GM21825 (cell line): ENCODE measurements around the gene CALHM6.
"Not testable (repeated sequence)": the region's sequence is repeated elsewhere in the genome, so short reads cannot be mapped to it uniquely, and the experiment has no call there.

Experiments used
- ATAC-seq: cut with Tn5 transposase; IDR thresholded peaks from one replicate; pipeline ENCODE4 v1.9.1; 2021; ENCODE audit warnings: mild to moderate bottlenecking, moderate library complexity; ENCODE audit not compliant: unreplicated experiment

CALHM6 gene

GRCh38 chr6:116472706-116473105 is 11.5 kb downstream of the CALHM6 start:
- no peak for ATAC-seq

- no peak for ATAC-seq
Measured at GRCh38 chr6:116475141-116475540, 14.0 kb downstream of the CALHM6 start.

- peak; percentile 100 for ATAC-seq
Measured at GRCh38 chr6:116476002-116476678, 15.0 kb downstream of the CALHM6 start.

GRCh38 chr6:116482780-116483179 is 21.6 kb downstream of the CALHM6 start:
- no peak for ATAC-seq

- ATAC-seq = no peak
Measured at GRCh38 chr6:116483616-116484015, 22.4 kb downstream of the CALHM6 start.

GRCh38 chr6:116485559-116486184 is 24.5 kb downstream of the CALHM6 start:
- no peak for ATAC-seq

- no peak for ATAC-seq
Measured at GRCh38 chr6:116491610-116492330, 30.6 kb downstream of the CALHM6 start.

- no peak for ATAC-seq
Measured at GRCh38 chr6:116492331-116493067, 31.3 kb downstream of the CALHM6 start.

GRCh38 chr6:116495161-116495560 is 34.0 kb downstream of the CALHM6 start:
- ATAC-seq = not testable (repeated sequence)

GRCh38 chr6:116497113-116497676 is 36.0 kb downstream of the CALHM6 start:
- ATAC-seq = no peak

- no peak for ATAC-seq
Measured at GRCh38 chr6:116500969-116501433, 39.8 kb downstream of the CALHM6 start.

GRCh38 chr6:116507324-116507723 is 46.1 kb downstream of the CALHM6 start:
- ATAC-seq = no peak

- no peak for ATAC-seq
Measured at GRCh38 chr6:116508527-116508926, 47.4 kb downstream of the CALHM6 start.

- ATAC-seq = no peak
Measured at GRCh38 chr6:116511424-116512110, 50.4 kb downstream of the CALHM6 start, which contains the start of gene CALHM5. Gene CALHM5, plus strand, starts transcription at chr6:116511639. Its CDS starts 58 bp downstream, at chr6:116511697.

GRCh38 chr6:116512111-116512559 is 51.0 kb downstream of the CALHM6 start:
- ATAC-seq = peak; percentile 85

GRCh38 chr6:116512734-116513133 is 51.6 kb downstream of the CALHM6 start:
- ATAC-seq = no peak
